ENCODE data around the gene VWF. TPM values are rescaled to one million over a fixed set of nuclear protein-coding genes. Genes with fewer than 3 reads are reported as not detected.

Gene VWF
- total RNA-seq, 1 donor from 2014 or later = 0.10 TPM

- Mint-ChIP-seq H3K4me1 (ENCODE audit: low read depth) (peaks cover 6% of the 10 kb centered on the region), H3K36me3 (ENCODE audit: insufficient read depth) (no peaks in the 10 kb centered on the region), H3K9me3 (ENCODE audit: low read depth) (no peaks in the 10 kb centered on the region), H3K4me3 (ENCODE audit: low read depth) (peak overlapping the region; percentile 83), H3K27me3 (peaks cover 68% of the 10 kb centered on the region), H3K27ac (peak overlapping the region; percentile 62)
- TF ChIP-seq CTCF (IDR thresholded peaks at IDR 0.05; ENCODE audit: unreplicated experiment) = no peak
- no peak for DNase-seq (ENCODE audit: low spot score, unreplicated experiment)
Observed at GRCh38 chr12:5944688-5945070, 179.8 kb downstream of the VWF start.

- Mint-ChIP-seq H3K27me3 (peaks cover 65% of the 10 kb centered on the region), H3K36me3 (ENCODE audit: insufficient read depth) (no peaks in the 10 kb centered on the region), H3K4me1 (ENCODE audit: low read depth) (peaks cover 6% of the 10 kb centered on the region), H3K27ac (peak overlapping the region; percentile 62), H3K9me3 (ENCODE audit: low read depth) (no peaks in the 10 kb centered on the region), H3K4me3 (ENCODE audit: low read depth) (peak overlapping the region; percentile 83)
- no peak for TF ChIP-seq CTCF (IDR thresholded peaks at IDR 0.05; ENCODE audit: unreplicated experiment)
- no peak for DNase-seq (ENCODE audit: low spot score, unreplicated experiment)
Observed at GRCh38 chr12:5944053-5944452, 180.4 kb downstream of the VWF start.

- Mint-ChIP-seq H3K27me3 (peaks cover 51% of the 10 kb centered on the region), H3K36me3 (ENCODE audit: insufficient read depth) (no peaks in the 10 kb centered on the region), H3K27ac (no peak overlapping the region), H3K4me3 (ENCODE audit: low read depth) (no peak overlapping the region), H3K9me3 (ENCODE audit: low read depth) (no peaks in the 10 kb centered on the region), H3K4me1 (ENCODE audit: low read depth) (peaks cover 6% of the 10 kb centered on the region)
- TF ChIP-seq CTCF (IDR thresholded peaks at IDR 0.05; ENCODE audit: unreplicated experiment) = no peak
- no peak for DNase-seq (ENCODE audit: low spot score, unreplicated experiment)
Observed at GRCh38 chr12:5941907-5942306, 182.6 kb downstream of the VWF start.

- TF ChIP-seq CTCF (IDR thresholded peaks at IDR 0.05; ENCODE audit: unreplicated experiment) = no peak
- H3K4me3 Mint-ChIP-seq (ENCODE audit: low read depth) = no peak overlapping the region
- H3K36me3 Mint-ChIP-seq (ENCODE audit: insufficient read depth) = no peaks in the 10 kb centered on the region
- no peak for DNase-seq (ENCODE audit: low spot score, unreplicated experiment)
- peaks cover 13% of the 10 kb centered on the region for H3K4me1 Mint-ChIP-seq (ENCODE audit: low read depth)
- H3K27ac Mint-ChIP-seq = no peak overlapping the region
- peaks cover 58% of the 10 kb centered on the region for H3K27me3 Mint-ChIP-seq
- H3K9me3 Mint-ChIP-seq (ENCODE audit: low read depth) = no peaks in the 10 kb centered on the region
Observed at GRCh38 chr12:5927732-5928516, 196.5 kb downstream of the VWF start.

- H3K9me3 Mint-ChIP-seq (ENCODE audit: low read depth) = no peaks in the 10 kb centered on the region
- H3K4me3 Mint-ChIP-seq (ENCODE audit: low read depth) = no peak overlapping the region
- TF ChIP-seq CTCF (IDR thresholded peaks at IDR 0.05; ENCODE audit: unreplicated experiment) = no peak
- H3K36me3 Mint-ChIP-seq (ENCODE audit: insufficient read depth) = no peaks in the 10 kb centered on the region
- peaks cover 13% of the 10 kb centered on the region for H3K4me1 Mint-ChIP-seq (ENCODE audit: low read depth)
- DNase-seq (ENCODE audit: low spot score, unreplicated experiment) = no peak
- H3K27ac Mint-ChIP-seq = no peak overlapping the region
- peaks cover 48% of the 10 kb centered on the region for H3K27me3 Mint-ChIP-seq
Observed at GRCh38 chr12:5925646-5926045, 198.8 kb downstream of the VWF start.
